H1 (cell line): Measurements from ENCODE around the gene DNAJC10. TPM values are rescaled to one million over a fixed set of nuclear protein-coding genes. Genes with fewer than 3 reads are reported as not detected.

ENCODE experiments used
- CTCF ChIA-PET: fragments of 300-600 bp; sonication (Branson Sonifier 250); formaldehyde crosslinking; loops from one replicate; lab custom pipeline; 2021; ENCODE audit not compliant: partially characterized antibody; lab: Charles Lee
- POLR2A ChIA-PET: fragments of 300-600 bp; sonication (Branson Sonifier 250); formaldehyde crosslinking; loops from one replicate; lab custom pipeline; 2021; ENCODE audit warnings: inconsistent platforms; ENCODE audit not compliant: partially characterized antibody; lab: Charles Lee
- DNase-seq, 2 experiments: peaks; one replicate each; pipeline versions ENCODE4 v3.0.0 to v3.0.0-alpha.2; 2010 to 2022; ENCODE audit warnings: low spot score in 2 of 2, low read depth in 1 of 2, mixed read lengths in 1 of 2
- FAIRE-seq: peaks from 2 replicates; lab custom pipeline; 2011; peaks lifted over from hg19 to GRCh38; lab: Jason Lieb, UNC
- H2AFZ ChIP-seq: 2 replicates; pipeline ENCODE4 v1.8.1; 2012; ENCODE audit warnings: low read length, inconsistent platforms
- H2AK5ac ChIP-seq: 2 replicates; pipeline ENCODE4 v1.6.1; 2013; ENCODE audit warnings: low read depth, low read length
- H2BK120ac ChIP-seq: replicated peaks from 2 replicates; pipeline ENCODE3; 2013; ENCODE audit warnings: low read depth, low read length, inconsistent platforms
- H2BK12ac ChIP-seq: 2 replicates; pipeline ENCODE4 v1.6.1; 2013; ENCODE audit warnings: low read depth, low read length
- H2BK15ac ChIP-seq: 2 replicates; pipeline ENCODE4 v1.6.1; 2013; ENCODE audit warnings: low read length
- H2BK20ac ChIP-seq: 2 replicates; pipeline ENCODE4 v1.6.1; 2013; ENCODE audit warnings: low read length
- H2BK5ac ChIP-seq: 2 replicates; pipeline ENCODE4 v1.6.1; 2013; ENCODE audit warnings: low read depth, low read length
- H3K14ac ChIP-seq: 2 replicates; pipeline ENCODE4 v1.6.1; 2013; ENCODE audit warnings: inconsistent platforms; ENCODE audit not compliant: insufficient read length
- H3K18ac ChIP-seq: 2 replicates; pipeline ENCODE4 v1.6.1; 2013; ENCODE audit warnings: low read length; ENCODE audit errors: extremely low read depth
- H3K23ac ChIP-seq: 2 replicates; pipeline ENCODE4 v1.6.1; 2013; ENCODE audit warnings: inconsistent platforms; ENCODE audit not compliant: insufficient read length
- H3K23me2 ChIP-seq: 2 replicates; pipeline ENCODE4 v1.6.1; 2013; ENCODE audit warnings: low read depth, low read length
- H3K27ac ChIP-seq: 2 replicates; pipeline ENCODE4 v1.6.1; 2011; ENCODE audit warnings: low read depth, low read length, inconsistent platforms
- H3K27me3 ChIP-seq, 4 experiments: replicated peaks in 1 of 4; 1 replicate in 1 of 4; 2 replicates in 3 of 4; pipeline versions ENCODE4 v1.6.1 to v1.8.1; 2011 to 2013; ENCODE audit warnings: low read length in 3 of 4, mild to moderate bottlenecking in 3 of 4, inconsistent platforms in 2 of 4, mixed read lengths in 2 of 4, moderate library complexity in 1 of 4; ENCODE audit not compliant: control insufficient read depth in 3 of 4, insufficient read depth in 3 of 4; ENCODE audit errors: extremely low read depth in 1 of 4
- H3K36me3 ChIP-seq, 4 experiments: 2 replicates each; pipeline versions ENCODE4 v1.6.1 to v1.8.1; 2011 to 2013; ENCODE audit warnings: mild to moderate bottlenecking in 4 of 4, low read length in 3 of 4, moderate library complexity in 2 of 4, control low read depth in 1 of 4, inconsistent platforms in 1 of 4; ENCODE audit not compliant: insufficient read depth in 4 of 4, control insufficient read depth in 2 of 4
- H3K4ac ChIP-seq: replicated peaks from 2 replicates; pipeline ENCODE3; 2013; ENCODE audit warnings: low read length, low read depth, mixed read lengths, inconsistent platforms; ENCODE audit not compliant: insufficient read length
- H3K4me1 ChIP-seq, 4 experiments: replicated peaks in 1 of 4; 1 replicate in 1 of 4; 2 replicates in 3 of 4; pipeline versions ENCODE4 v1.6.1 to v1.8.1; 2011 to 2013; ENCODE audit warnings: low read length in 3 of 4, inconsistent platforms in 2 of 4, mixed read lengths in 1 of 4; ENCODE audit not compliant: insufficient read depth in 4 of 4, control insufficient read depth in 3 of 4
- H3K4me2 ChIP-seq, 2 experiments: 2 replicates each; pipeline versions ENCODE4 v1.6.1 to v1.8.1; 2011 to 2013; ENCODE audit warnings: low read depth in 2 of 2, low read length in 2 of 2, control low read depth in 1 of 2, inconsistent platforms in 1 of 2, mild to moderate bottlenecking in 1 of 2; ENCODE audit not compliant: insufficient read depth in 1 of 2
- H3K4me3 ChIP-seq, 4 experiments: fragments of 200-600, 300-600 bp in 1 of 4; sonication (generic), shearing (Covaris generic), sonication (Bioruptor Twin) in 1 of 4; 2 replicates each; pipeline versions ENCODE4 v1.5.1 to v1.8.1; 2011 to 2016; ENCODE audit warnings: low read length in 4 of 4, low read depth in 3 of 4, control low read depth in 2 of 4, inconsistent platforms in 2 of 4, mild to moderate bottlenecking in 2 of 4, mixed read lengths in 1 of 4, moderate library complexity in 1 of 4; ENCODE audit not compliant: insufficient read depth in 2 of 4; ENCODE audit errors: extremely low read depth in 1 of 4
- H3K56ac ChIP-seq: replicated peaks from 2 replicates; pipeline ENCODE3; 2013; ENCODE audit warnings: low read depth, mild to moderate bottlenecking, mixed read lengths, low read length, inconsistent platforms; ENCODE audit not compliant: insufficient read length
- H3K79me1 ChIP-seq: 2 replicates; pipeline ENCODE4 v1.6.1; 2013; ENCODE audit warnings: low read depth, low read length, control low read depth
- H3K79me2 ChIP-seq, 2 experiments: 2 replicates each; pipeline versions ENCODE4 v1.6.1 to v1.8.1; 2012 to 2013; ENCODE audit warnings: low read length in 2 of 2, mild to moderate bottlenecking in 2 of 2, inconsistent platforms in 1 of 2; ENCODE audit not compliant: insufficient read depth in 2 of 2, control insufficient read depth in 1 of 2
- H3K9ac ChIP-seq, 4 experiments: replicated peaks in 1 of 4; 1 replicate in 1 of 4; 2 replicates in 3 of 4; pipeline versions ENCODE4 v1.6.1 to v1.8.1; 2011 to 2013; ENCODE audit warnings: low read depth in 3 of 4, low read length in 3 of 4, control low read depth in 2 of 4, mild to moderate bottlenecking in 2 of 4, moderate library complexity in 2 of 4, inconsistent platforms in 1 of 4; ENCODE audit errors: extremely low read depth in 1 of 4
- H3K9me3 ChIP-seq, 2 experiments: 2 replicates each; pipeline versions ENCODE4 v1.6.1 to v1.8.1; 2012 to 2013; ENCODE audit warnings: mild to moderate bottlenecking in 2 of 2, moderate library complexity in 2 of 2, control low read depth in 1 of 2, inconsistent platforms in 1 of 2, low read depth in 1 of 2, low read length in 1 of 2, mixed read lengths in 1 of 2; ENCODE audit not compliant: insufficient read depth in 2 of 2
- H4K20me1 ChIP-seq, 2 experiments: replicated peaks in 1 of 2; 2 replicates each; pipeline versions ENCODE3 to v1.8.1; 2011 to 2013; ENCODE audit warnings: inconsistent platforms in 2 of 2, low read length in 2 of 2, mild to moderate bottlenecking in 1 of 2; ENCODE audit not compliant: insufficient read depth in 2 of 2, control insufficient read depth in 1 of 2
- H4K5ac ChIP-seq: 2 replicates; pipeline ENCODE4 v1.6.1; 2013; ENCODE audit warnings: low read length, low read depth, mixed read lengths, inconsistent platforms; ENCODE audit not compliant: insufficient read length
- H4K8ac ChIP-seq: 2 replicates; pipeline ENCODE4 v1.8.0; 2013; ENCODE audit warnings: mild to moderate bottlenecking, moderate library complexity, low read length, inconsistent platforms; ENCODE audit not compliant: insufficient read depth; ENCODE audit errors: extremely low read depth
- H4K91ac ChIP-seq: replicated peaks from 2 replicates; pipeline ENCODE3; 2013; ENCODE audit warnings: low read length, mixed read lengths, inconsistent platforms; ENCODE audit not compliant: insufficient read length
- BRCA1 ChIP-seq: IDR thresholded peaks from 2 replicates; pipeline ENCODE4 v1.6.1; 2012; ENCODE audit warnings: low read depth, low read length, improper control_type of control experiment
- CBX8 ChIP-seq: fragments of 300-800, 300-1000 bp; sonication (generic); IDR thresholded peaks from 2 replicates; pipeline ENCODE4 v1.7.1; 2016; ENCODE audit warnings: low read depth, low read length, borderline replicate concordance
- CHD1 ChIP-seq: IDR thresholded peaks from 2 replicates; pipeline ENCODE4 v1.6.1; 2012; ENCODE audit warnings: low read depth, low read length, improper control_type of control experiment
- KDM4A ChIP-seq: IDR thresholded peaks from one replicate; pipeline ENCODE4 v1.7.1; 2012; ENCODE audit warnings: low read depth, mild to moderate bottlenecking, moderate library complexity, low read length, inconsistent platforms; ENCODE audit not compliant: severe bottlenecking
- POU5F1 ChIP-seq: IDR thresholded peaks from 2 replicates; pipeline ENCODE4 v1.6.1; 2011; ENCODE audit warnings: low read depth, mild to moderate bottlenecking, low read length, moderate library complexity
- TAF7 ChIP-seq: optimal IDR thresholded peaks from 2 replicates; pipeline ENCODE3; 2011; ENCODE audit warnings: low read depth, mild to moderate bottlenecking, inconsistent platforms, low read length, moderate library complexity, borderline replicate concordance
- TCF12 ChIP-seq: IDR thresholded peaks from 2 replicates; pipeline ENCODE4 v1.6.1; 2011; ENCODE audit warnings: low read depth, mild to moderate bottlenecking, low read length
- YY1 ChIP-seq: IDR thresholded peaks from 2 replicates; pipeline ENCODE4 v1.6.1; 2011; ENCODE audit warnings: low read depth, mild to moderate bottlenecking, low read length
- WGBS, 2 experiments: shearing (Covaris generic) in 1 of 2; methylation state at CpG; one replicate each; pipeline versions ENCODE4 v1.1.6 to v1.1.7; 2013 to 2015; ENCODE audit warnings: low lambda C conversion rate in 2 of 2, mixed read lengths in 2 of 2, inconsistent platforms in 1 of 2, low coverage in 1 of 2, missing lambda C conversion rate in 1 of 2; ENCODE audit not compliant: insufficient replicate concordance in 2 of 2, insufficient coverage in 1 of 2, insufficient read length in 1 of 2; ENCODE audit errors: extremely low coverage in 1 of 2, missing lambda C conversion rate in 1 of 2; 5-methylcytosine and 5-hydroxymethylcytosine counted together
- polyA plus RNA-seq, 7 experiments: library from polyadenylated mRNA; depleted of rRNA in 3 of 7; stranded (reverse) in 5 of 7; unstranded in 2 of 7; fragments of >200 nt in 5 of 7; fragments of 200-250 nt in 2 of 7; gene quantifications; 1 replicate in 5 of 7; 2 replicates in 1 of 7; 4 replicates in 1 of 7; pipeline versions ENCODE4 v1.2.1 to v1.2.3, GENCODE V29; 2011 to 2013; ENCODE audit warnings: missing spikeins in 2 of 7, mixed read lengths in 2 of 7
- total RNA-seq: library from RNA; stranded (reverse); fragmentation: NEBNext Ultra II Directional; extraction: Animal tissue kit (Norgen Biotek cat#: 25700); gene quantifications from 2 replicates; pipeline ENCODE4 v1.2.1, GENCODE V29; 2021
- TF ChIP-seq, protein P1 (sequence below): IDR thresholded peaks from 2 replicates; pipeline ENCODE4 v1.6.1; 2011; ENCODE audit warnings: low read length, improper control_type of control experiment
- TF ChIP-seq, protein P2 (sequence below): IDR thresholded peaks from 2 replicates; pipeline ENCODE4 v1.6.1; 2011; ENCODE audit warnings: low read depth, mild to moderate bottlenecking, low read length; ENCODE audit not compliant: insufficient read depth

The DNAJC10 gene
- total and polyA plus RNA-seq, 2 of the 8 experiments (the other 6 are each of a cell fraction or from before 2014, with no cell fraction given), result 23.2 to 121 TPM

- H3K36me3 ChIP-seq, result peaks cover 0 to 21% (median 2%) of the 10 kb centered on the region in 4 experiments; a peak in 4 of 8 replicates
- no peak overlapping the region for H3K18ac ChIP-seq
- H3K27ac ChIP-seq, result peak overlapping the region; percentile 49; the same call in 1 of the 2 replicates
- H3K4me1 ChIP-seq, result no peaks in the 10 kb centered on the region; a peak in 1 of 7 replicates
- no peaks in the 10 kb centered on the region for H3K9me3 ChIP-seq
- FAIRE-seq (no peak), DNase-seq (no peak)
- no peak overlapping the region for H4K91ac ChIP-seq
- peaks cover 0 to 19% of the 10 kb centered on the region in 2 experiments; a peak in 2 of 4 replicates for H3K79me2 ChIP-seq
- peaks cover 6% of the 10 kb centered on the region for H3K23me2 ChIP-seq
- no peak overlapping the region for H3K23ac ChIP-seq
- H3K4me3 ChIP-seq, result peak overlapping the region; percentile 79 to 95 (median 82)
- H4K5ac ChIP-seq, result peak overlapping the region; percentile 51
- no peak overlapping the region for H2BK120ac ChIP-seq
- 0 out of 2 replicates have a peak, but pooled peaks cover 3% of the 10 kb centered on the region for H3K79me1 ChIP-seq
- H3K27me3 ChIP-seq, result no peaks in the 10 kb centered on the region
- H2AK5ac ChIP-seq, result no peak overlapping the region
- peak overlapping the region; percentile 75 to 79 for H3K4me2 ChIP-seq
- peak overlapping the region; percentile 75 for H3K56ac ChIP-seq
- ChIA-PET POLR2A (interaction anchor here (0.7 to 2.5 kb wide), 10 partner anchors 10 to 530 kb away, joined by 3 to 8 read pairs (median 4); no protein-coding TSS in a partner anchor), CTCF (interaction anchor here (0.7 to 3.4 kb wide), 3 partner anchors 39 to 52 kb away, joined by 3 to 11 read pairs (median 3); no protein-coding TSS in a partner anchor)
- H2BK12ac ChIP-seq, result no peak overlapping the region
- peak overlapping the region; percentile 43 to 86 (median 76) for H3K9ac ChIP-seq
- H4K8ac ChIP-seq, result no peak overlapping the region; the same call in 1 of the 2 replicates
- peak overlapping the region; percentile 83 for H2AFZ ChIP-seq
- no peak overlapping the region for H3K14ac ChIP-seq
- peak overlapping the region; percentile 83 for H3K4ac ChIP-seq
- H4K20me1 ChIP-seq, result no peaks in the 10 kb centered on the region
- H2BK15ac ChIP-seq, result no peak overlapping the region
- 0 out of 2 replicates have a peak overlapping the region, but pooled peaks have one; percentile 94 for H2BK5ac ChIP-seq
- no peak overlapping the region for H2BK20ac ChIP-seq
- 13% methylated on average over 9 of the region's 9 CpGs; no CpG with 5 or more reads in 1 of the 2 experiments for WGBS, 2 experiments
- no peak for TF ChIP-seq POU5F1
- no peak for TF ChIP-seq BRCA1
- TF ChIP-seq KDM4A, result no peak
- TF ChIP-seq, protein P1, sequence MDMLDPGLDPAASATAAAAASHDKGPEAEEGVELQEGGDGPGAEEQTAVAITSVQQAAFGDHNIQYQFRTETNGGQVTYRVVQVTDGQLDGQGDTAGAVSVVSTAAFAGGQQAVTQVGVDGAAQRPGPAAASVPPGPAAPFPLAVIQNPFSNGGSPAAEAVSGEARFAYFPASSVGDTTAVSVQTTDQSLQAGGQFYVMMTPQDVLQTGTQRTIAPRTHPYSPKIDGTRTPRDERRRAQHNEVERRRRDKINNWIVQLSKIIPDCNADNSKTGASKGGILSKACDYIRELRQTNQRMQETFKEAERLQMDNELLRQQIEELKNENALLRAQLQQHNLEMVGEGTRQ, result no peak
- no peak for TF ChIP-seq TCF12
- no peak for TF ChIP-seq CBX8
- no peak for TF ChIP-seq CHD1
- no peak for TF ChIP-seq TAF7
- TF ChIP-seq, protein P2, sequence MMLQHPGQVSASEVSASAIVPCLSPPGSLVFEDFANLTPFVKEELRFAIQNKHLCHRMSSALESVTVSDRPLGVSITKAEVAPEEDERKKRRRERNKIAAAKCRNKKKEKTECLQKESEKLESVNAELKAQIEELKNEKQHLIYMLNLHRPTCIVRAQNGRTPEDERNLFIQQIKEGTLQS, result no peak
- TF ChIP-seq YY1, result no peak
Observed at GRCh38 chr2:182715121-182715891, 751 bp upstream of the DNAJC10 start.
